H1 (cell line): ENCODE data around the gene ARHGAP42. TPM values are rescaled to one million over a fixed set of nuclear protein-coding genes. Genes with fewer than 3 reads are reported as not detected.

Experiments used
- CTCF ChIA-PET: fragments of 300-600 bp; sonication (Branson Sonifier 250); formaldehyde crosslinking; loops from one replicate; lab custom pipeline; 2021; ENCODE audit not compliant: partially characterized antibody; lab: Charles Lee
- POLR2A ChIA-PET: fragments of 300-600 bp; sonication (Branson Sonifier 250); formaldehyde crosslinking; loops from one replicate; lab custom pipeline; 2021; ENCODE audit warnings: inconsistent platforms; ENCODE audit not compliant: partially characterized antibody; lab: Charles Lee
- DNase-seq, 2 experiments: peaks; one replicate each; pipeline versions ENCODE4 v3.0.0 to v3.0.0-alpha.2; 2010 to 2022; ENCODE audit warnings: low spot score in 2 of 2, low read depth in 1 of 2, mixed read lengths in 1 of 2
- FAIRE-seq: peaks from 2 replicates; lab custom pipeline; 2011; peaks lifted over from hg19 to GRCh38; lab: Jason Lieb, UNC
- H2AFZ ChIP-seq: 2 replicates; pipeline ENCODE4 v1.8.1; 2012; ENCODE audit warnings: low read length, inconsistent platforms
- H2AK5ac ChIP-seq: 2 replicates; pipeline ENCODE4 v1.6.1; 2013; ENCODE audit warnings: low read depth, low read length
- H2BK120ac ChIP-seq: replicated peaks from 2 replicates; pipeline ENCODE3; 2013; ENCODE audit warnings: low read depth, low read length, inconsistent platforms
- H2BK12ac ChIP-seq: 2 replicates; pipeline ENCODE4 v1.6.1; 2013; ENCODE audit warnings: low read depth, low read length
- H2BK15ac ChIP-seq: 2 replicates; pipeline ENCODE4 v1.6.1; 2013; ENCODE audit warnings: low read length
- H2BK20ac ChIP-seq: 2 replicates; pipeline ENCODE4 v1.6.1; 2013; ENCODE audit warnings: low read length
- H2BK5ac ChIP-seq: 2 replicates; pipeline ENCODE4 v1.6.1; 2013; ENCODE audit warnings: low read depth, low read length
- H3K14ac ChIP-seq: 2 replicates; pipeline ENCODE4 v1.6.1; 2013; ENCODE audit warnings: inconsistent platforms; ENCODE audit not compliant: insufficient read length
- H3K18ac ChIP-seq: 2 replicates; pipeline ENCODE4 v1.6.1; 2013; ENCODE audit warnings: low read length; ENCODE audit errors: extremely low read depth
- H3K23ac ChIP-seq: 2 replicates; pipeline ENCODE4 v1.6.1; 2013; ENCODE audit warnings: inconsistent platforms; ENCODE audit not compliant: insufficient read length
- H3K23me2 ChIP-seq: 2 replicates; pipeline ENCODE4 v1.6.1; 2013; ENCODE audit warnings: low read depth, low read length
- H3K27ac ChIP-seq: 2 replicates; pipeline ENCODE4 v1.6.1; 2011; ENCODE audit warnings: low read depth, low read length, inconsistent platforms
- H3K27me3 ChIP-seq, 4 experiments: replicated peaks in 1 of 4; 1 replicate in 1 of 4; 2 replicates in 3 of 4; pipeline versions ENCODE4 v1.6.1 to v1.8.1; 2011 to 2013; ENCODE audit warnings: low read length in 3 of 4, mild to moderate bottlenecking in 3 of 4, inconsistent platforms in 2 of 4, mixed read lengths in 2 of 4, moderate library complexity in 1 of 4; ENCODE audit not compliant: control insufficient read depth in 3 of 4, insufficient read depth in 3 of 4; ENCODE audit errors: extremely low read depth in 1 of 4
- H3K36me3 ChIP-seq, 4 experiments: 2 replicates each; pipeline versions ENCODE4 v1.6.1 to v1.8.1; 2011 to 2013; ENCODE audit warnings: mild to moderate bottlenecking in 4 of 4, low read length in 3 of 4, moderate library complexity in 2 of 4, control low read depth in 1 of 4, inconsistent platforms in 1 of 4; ENCODE audit not compliant: insufficient read depth in 4 of 4, control insufficient read depth in 2 of 4
- H3K4ac ChIP-seq: replicated peaks from 2 replicates; pipeline ENCODE3; 2013; ENCODE audit warnings: low read length, low read depth, mixed read lengths, inconsistent platforms; ENCODE audit not compliant: insufficient read length
- H3K4me1 ChIP-seq, 4 experiments: replicated peaks in 1 of 4; 1 replicate in 1 of 4; 2 replicates in 3 of 4; pipeline versions ENCODE4 v1.6.1 to v1.8.1; 2011 to 2013; ENCODE audit warnings: low read length in 3 of 4, inconsistent platforms in 2 of 4, mixed read lengths in 1 of 4; ENCODE audit not compliant: insufficient read depth in 4 of 4, control insufficient read depth in 3 of 4
- H3K4me2 ChIP-seq, 2 experiments: 2 replicates each; pipeline versions ENCODE4 v1.6.1 to v1.8.1; 2011 to 2013; ENCODE audit warnings: low read depth in 2 of 2, low read length in 2 of 2, control low read depth in 1 of 2, inconsistent platforms in 1 of 2, mild to moderate bottlenecking in 1 of 2; ENCODE audit not compliant: insufficient read depth in 1 of 2
- H3K4me3 ChIP-seq, 4 experiments: fragments of 200-600, 300-600 bp in 1 of 4; sonication (generic), shearing (Covaris generic), sonication (Bioruptor Twin) in 1 of 4; 2 replicates each; pipeline versions ENCODE4 v1.5.1 to v1.8.1; 2011 to 2016; ENCODE audit warnings: low read length in 4 of 4, low read depth in 3 of 4, control low read depth in 2 of 4, inconsistent platforms in 2 of 4, mild to moderate bottlenecking in 2 of 4, mixed read lengths in 1 of 4, moderate library complexity in 1 of 4; ENCODE audit not compliant: insufficient read depth in 2 of 4; ENCODE audit errors: extremely low read depth in 1 of 4
- H3K56ac ChIP-seq: replicated peaks from 2 replicates; pipeline ENCODE3; 2013; ENCODE audit warnings: low read depth, mild to moderate bottlenecking, mixed read lengths, low read length, inconsistent platforms; ENCODE audit not compliant: insufficient read length
- H3K79me1 ChIP-seq: 2 replicates; pipeline ENCODE4 v1.6.1; 2013; ENCODE audit warnings: low read depth, low read length, control low read depth
- H3K79me2 ChIP-seq, 2 experiments: 2 replicates each; pipeline versions ENCODE4 v1.6.1 to v1.8.1; 2012 to 2013; ENCODE audit warnings: low read length in 2 of 2, mild to moderate bottlenecking in 2 of 2, inconsistent platforms in 1 of 2; ENCODE audit not compliant: insufficient read depth in 2 of 2, control insufficient read depth in 1 of 2
- H3K9ac ChIP-seq, 4 experiments: replicated peaks in 1 of 4; 1 replicate in 1 of 4; 2 replicates in 3 of 4; pipeline versions ENCODE4 v1.6.1 to v1.8.1; 2011 to 2013; ENCODE audit warnings: low read depth in 3 of 4, low read length in 3 of 4, control low read depth in 2 of 4, mild to moderate bottlenecking in 2 of 4, moderate library complexity in 2 of 4, inconsistent platforms in 1 of 4; ENCODE audit errors: extremely low read depth in 1 of 4
- H3K9me3 ChIP-seq, 2 experiments: 2 replicates each; pipeline versions ENCODE4 v1.6.1 to v1.8.1; 2012 to 2013; ENCODE audit warnings: mild to moderate bottlenecking in 2 of 2, moderate library complexity in 2 of 2, control low read depth in 1 of 2, inconsistent platforms in 1 of 2, low read depth in 1 of 2, low read length in 1 of 2, mixed read lengths in 1 of 2; ENCODE audit not compliant: insufficient read depth in 2 of 2
- H4K20me1 ChIP-seq, 2 experiments: replicated peaks in 1 of 2; 2 replicates each; pipeline versions ENCODE3 to v1.8.1; 2011 to 2013; ENCODE audit warnings: inconsistent platforms in 2 of 2, low read length in 2 of 2, mild to moderate bottlenecking in 1 of 2; ENCODE audit not compliant: insufficient read depth in 2 of 2, control insufficient read depth in 1 of 2
- H4K5ac ChIP-seq: 2 replicates; pipeline ENCODE4 v1.6.1; 2013; ENCODE audit warnings: low read length, low read depth, mixed read lengths, inconsistent platforms; ENCODE audit not compliant: insufficient read length
- H4K8ac ChIP-seq: 2 replicates; pipeline ENCODE4 v1.8.0; 2013; ENCODE audit warnings: mild to moderate bottlenecking, moderate library complexity, low read length, inconsistent platforms; ENCODE audit not compliant: insufficient read depth; ENCODE audit errors: extremely low read depth
- H4K91ac ChIP-seq: replicated peaks from 2 replicates; pipeline ENCODE3; 2013; ENCODE audit warnings: low read length, mixed read lengths, inconsistent platforms; ENCODE audit not compliant: insufficient read length
- SP1 ChIP-seq: IDR thresholded peaks from 2 replicates; pipeline ENCODE4 v1.6.1; 2011; ENCODE audit warnings: low read depth, low read length
- TEAD4 ChIP-seq: IDR thresholded peaks from 2 replicates; pipeline ENCODE4 v1.6.1; 2012; ENCODE audit warnings: low read depth, low read length, inconsistent platforms, mixed read lengths
- WGBS, 2 experiments: shearing (Covaris generic) in 1 of 2; methylation state at CpG; one replicate each; pipeline versions ENCODE4 v1.1.6 to v1.1.7; 2013 to 2015; ENCODE audit warnings: low lambda C conversion rate in 2 of 2, mixed read lengths in 2 of 2, inconsistent platforms in 1 of 2, low coverage in 1 of 2, missing lambda C conversion rate in 1 of 2; ENCODE audit not compliant: insufficient replicate concordance in 2 of 2, insufficient coverage in 1 of 2, insufficient read length in 1 of 2; ENCODE audit errors: extremely low coverage in 1 of 2, missing lambda C conversion rate in 1 of 2; 5-methylcytosine and 5-hydroxymethylcytosine counted together
- polyA plus RNA-seq, 7 experiments: library from polyadenylated mRNA; depleted of rRNA in 3 of 7; stranded (reverse) in 5 of 7; unstranded in 2 of 7; fragments of >200 nt in 5 of 7; fragments of 200-250 nt in 2 of 7; gene quantifications; 1 replicate in 5 of 7; 2 replicates in 1 of 7; 4 replicates in 1 of 7; pipeline versions ENCODE4 v1.2.1 to v1.2.3, GENCODE V29; 2011 to 2013; ENCODE audit warnings: missing spikeins in 2 of 7, mixed read lengths in 2 of 7
- total RNA-seq: library from RNA; stranded (reverse); fragmentation: NEBNext Ultra II Directional; extraction: Animal tissue kit (Norgen Biotek cat#: 25700); gene quantifications from 2 replicates; pipeline ENCODE4 v1.2.1, GENCODE V29; 2021

Gene ARHGAP42
- total and polyA plus RNA-seq, 2 of the 8 experiments (the other 6 are each of a cell fraction or from before 2014, with no cell fraction given) = 22.2 to 33.5 TPM

- Histone ChIP-seq H2BK12ac (no peak overlapping the region), H3K4me2 (no peak overlapping the region), H2BK120ac (no peak overlapping the region), H3K27ac (no peak overlapping the region), H3K56ac (no peak overlapping the region), H2AFZ (no peak overlapping the region), H3K18ac (no peak overlapping the region), H3K36me3 (no peaks in the 10 kb centered on the region), H2AK5ac (no peak overlapping the region), H4K91ac (no peak overlapping the region), H3K14ac (no peak overlapping the region), H4K5ac (no peak overlapping the region), H4K20me1 (no peaks in the 10 kb centered on the region), H3K27me3 (no peaks in the 10 kb centered on the region), H2BK20ac (no peak overlapping the region), H3K23me2 (no peaks in the 10 kb centered on the region), H3K9me3 (no peaks in the 10 kb centered on the region), H3K9ac (no peak overlapping the region), H3K79me2 (peaks cover 0 to 32% of the 10 kb centered on the region in 2 experiments; a peak in 2 of 4 replicates), H3K4ac (no peak overlapping the region), H2BK15ac (no peak overlapping the region), H4K8ac (no peak overlapping the region), H3K4me1 (peaks cover 0 to 15% (median 11%) of the 10 kb centered on the region in 4 experiments; a peak in 4 of 7 replicates), H2BK5ac (no peak overlapping the region), H3K4me3 (no peak overlapping the region), H3K23ac (no peak overlapping the region), H3K79me1 (no peaks in the 10 kb centered on the region)
- FAIRE-seq (no peak), DNase-seq (no peak)
- TF ChIP-seq SP1 (no peak), TEAD4 (peak; percentile 73; the same call in 1 of the 2 replicates)
- POLR2A ChIA-PET = no interaction called here
- 38% methylated on average over 4 of the region's 4 CpGs; no CpG with 5 or more reads in 1 of the 2 experiments for WGBS, 2 experiments
- CTCF ChIA-PET = interaction anchor here (0.8 to 1.7 kb wide), 9 partner anchors 10 to 281 kb away, joined by 3 to 6 read pairs (median 3); no protein-coding TSS in a partner anchor
These were observed 170.3 kb downstream of the ARHGAP42 start for GRCh38 chr11:100857236-100858005.
